HepG2 (cell line): Measurements from ENCODE around the gene FXYD4. TPM values are rescaled to one million over a fixed set of nuclear protein-coding genes. Genes with fewer than 3 reads are reported as not detected.

Experiments used
- BORCS8-MEF2B ChIP-seq: sonication (generic); formaldehyde crosslinking; IDR thresholded peaks from 2 replicates; pipeline ENCODE4 v1.8.0; 2022; ENCODE audit warnings: mild to moderate bottlenecking, missing genetic modification reagents
- CBX2 ChIP-seq, 2 experiments: fragments of 200-600 bp in 1 of 2; sonication (generic); formaldehyde crosslinking in 1 of 2; IDR thresholded peaks; 2 replicates each; pipeline versions ENCODE4 v1.7.0 to v1.8.1; 2018 to 2022; ENCODE audit warnings: low read depth in 2 of 2, low read length in 1 of 2, mild to moderate bottlenecking in 1 of 2, missing genetic modification reagents in 1 of 2
- CENPT ChIP-seq: sonication (generic); formaldehyde crosslinking; IDR thresholded peaks from 2 replicates; pipeline ENCODE4 v1.8.0; 2022; ENCODE audit warnings: low read depth, mild to moderate bottlenecking, moderate library complexity, missing genetic modification reagents
- ELF4 ChIP-seq: sonication (generic); formaldehyde crosslinking; IDR thresholded peaks from 2 replicates; pipeline ENCODE4 v1.5.0; 2020; ENCODE audit warnings: missing genetic modification reagents, mild to moderate bottlenecking, moderate library complexity, borderline replicate concordance
- FOXC1 ChIP-seq: sonication (generic); formaldehyde crosslinking; IDR thresholded peaks from 2 replicates; pipeline ENCODE4 v1.8.0; 2022; ENCODE audit warnings: mild to moderate bottlenecking, missing genetic modification reagents, borderline replicate concordance
- FOXM1 ChIP-seq: sonication (generic); formaldehyde crosslinking; IDR thresholded peaks from 2 replicates; pipeline ENCODE4 v1.5.0; 2020; ENCODE audit warnings: missing genetic modification reagents
- HBP1 ChIP-seq: IDR thresholded peaks from 2 replicates; pipeline ENCODE4 v1.6.1; 2016; ENCODE audit warnings: low read depth, control low read depth
- HOMEZ ChIP-seq: IDR thresholded peaks from 2 replicates; pipeline ENCODE4 v1.6.1; 2016; ENCODE audit warnings: low read depth
- PAF1 ChIP-seq: IDR thresholded peaks from 2 replicates; pipeline ENCODE4 v1.6.1; 2016; ENCODE audit warnings: missing genetic modification reagents, missing compliant biosample characterization
- PRDM10 ChIP-seq: sonication (generic); formaldehyde crosslinking; IDR thresholded peaks from 2 replicates; pipeline ENCODE4 v1.4.0; 2020; ENCODE audit warnings: low read depth, missing genetic modification reagents
- SRSF4 ChIP-seq: fragments of 200-400 bp; formaldehyde crosslinking; IDR thresholded peaks from one replicate; pipeline ENCODE4 v1.6.1; 2018; ENCODE audit warnings: mild to moderate bottlenecking, low read depth, low read length, moderate library complexity; ENCODE audit not compliant: poor library complexity, severe bottlenecking
- SRY ChIP-seq: sonication (generic); formaldehyde crosslinking; IDR thresholded peaks from 2 replicates; pipeline ENCODE4 v1.8.0; 2022; ENCODE audit warnings: mild to moderate bottlenecking, missing genetic modification reagents
- TARDBP ChIP-seq: sonication (generic); formaldehyde crosslinking; IDR thresholded peaks from 2 replicates; pipeline ENCODE4 v1.8.0; 2022; ENCODE audit warnings: mild to moderate bottlenecking, missing genetic modification reagents
- TGIF2 ChIP-seq: IDR thresholded peaks from 2 replicates; pipeline ENCODE4 v1.6.1; 2016; ENCODE audit warnings: control low read depth, missing compliant biosample characterization
- THAP7 ChIP-seq: sonication (generic); formaldehyde crosslinking; IDR thresholded peaks from 2 replicates; pipeline ENCODE4 v1.8.1; 2023; ENCODE audit warnings: mild to moderate bottlenecking, missing genetic modification reagents
- ZNF224 ChIP-seq: sonication (generic); formaldehyde crosslinking; IDR thresholded peaks from 2 replicates; pipeline ENCODE4 v1.5.0; 2020; ENCODE audit warnings: mild to moderate bottlenecking, missing genetic modification reagents
- ZNF451 ChIP-seq: sonication (generic); formaldehyde crosslinking; IDR thresholded peaks from 2 replicates; pipeline ENCODE4 v1.5.0; 2020; ENCODE audit warnings: mild to moderate bottlenecking, missing genetic modification reagents
- ZNF574 ChIP-seq: sonication (generic); formaldehyde crosslinking; IDR thresholded peaks from 2 replicates; pipeline ENCODE4 v1.4.0; 2020; ENCODE audit warnings: missing genetic modification reagents
- polyA plus RNA-seq, 8 experiments: library from polyadenylated mRNA; depleted of rRNA in 3 of 8; stranded (reverse) in 7 of 8; unstranded in 1 of 8; fragments of >200 nt; fragmentation: Illumina TruSeq in 4 of 8; extraction: Trizol in 4 of 8; gene quantifications; 2 replicates each; pipeline versions ENCODE4 v1.2.1 to v1.2.3, GENCODE V29; 2011 to 2016; ENCODE audit warnings: low read depth in 4 of 8, missing spikeins in 1 of 8, mixed read lengths in 1 of 8; ENCODE audit not compliant: insufficient read depth in 1 of 8
- total RNA-seq, 5 experiments: library from RNA; depleted of rRNA; stranded (reverse); fragments of >200 nt; fragmentation: Illumina TruSeq; extraction: Trizol; gene quantifications; 2 replicates each; pipeline ENCODE4 v1.2.3, GENCODE V29; 2016; ENCODE audit warnings: low read depth in 1 of 5

FXYD4 gene
- total and polyA plus RNA-seq, 2 of the 13 experiments (the other 11 are each of a cell fraction or from before 2014, with no cell fraction given): not detected

- TF ChIP-seq ZNF574: no peak
- 0 out of 2 replicates have a peak, but pooled peaks have one; percentile 26 for TF ChIP-seq ZNF451 (CRISPR knock-in tag)
- no peak for TF ChIP-seq SRSF4
- TF ChIP-seq HOMEZ (CRISPR knock-in tag): no peak
- no peak for TF ChIP-seq PAF1 (CRISPR knock-in tag)
- TF ChIP-seq FOXM1 (CRISPR knock-in tag): 0 out of 2 replicates have a peak, but pooled peaks have one; percentile 68
- TF ChIP-seq CBX2 (IDR thresholded peaks at IDR 0.05; ENCODE audit: low read depth, low read length): no peak
- no peak for TF ChIP-seq CBX2 (CRISPR knock-in tag; IDR thresholded peaks at IDR 0.05; ENCODE audit: low read depth)
- TF ChIP-seq TARDBP (CRISPR knock-in tag): no peak
- no peak for TF ChIP-seq BORCS8-MEF2B (CRISPR knock-in tag)
- no peak for TF ChIP-seq HBP1 (CRISPR knock-in tag)
- no peak for TF ChIP-seq PRDM10 (CRISPR knock-in tag)
- no peak for TF ChIP-seq THAP7 (CRISPR knock-in tag)
- TF ChIP-seq SRY (CRISPR knock-in tag): 0 out of 2 replicates have a peak, but pooled peaks have one; percentile 45
- TF ChIP-seq ZNF224 (CRISPR knock-in tag): no peak
- no peak for TF ChIP-seq FOXC1 (CRISPR knock-in tag)
- TF ChIP-seq TGIF2 (CRISPR knock-in tag): no peak
- peak; percentile 12; the same call in 1 of the 2 replicates for TF ChIP-seq ELF4 (CRISPR knock-in tag)
- TF ChIP-seq CENPT (CRISPR knock-in tag): peak; percentile 63; the same call in 1 of the 2 replicates
Observed at GRCh38 chr10:43396061-43396927, 24.9 kb downstream of the FXYD4 start (continued).
